HG03342 (cell line): ENCODE measurements around the gene KLHL1.
"Not testable (repeated sequence)": the region's sequence is repeated elsewhere in the genome, so short reads cannot be mapped to it uniquely, and the experiment has no call there.

Source experiments
- ATAC-seq: cut with Tn5 transposase; IDR thresholded peaks from one replicate; pipeline ENCODE4 v1.9.1; 2021; ENCODE audit warnings: mild to moderate bottlenecking, moderate library complexity; ENCODE audit not compliant: unreplicated experiment

KLHL1 gene, protein sequence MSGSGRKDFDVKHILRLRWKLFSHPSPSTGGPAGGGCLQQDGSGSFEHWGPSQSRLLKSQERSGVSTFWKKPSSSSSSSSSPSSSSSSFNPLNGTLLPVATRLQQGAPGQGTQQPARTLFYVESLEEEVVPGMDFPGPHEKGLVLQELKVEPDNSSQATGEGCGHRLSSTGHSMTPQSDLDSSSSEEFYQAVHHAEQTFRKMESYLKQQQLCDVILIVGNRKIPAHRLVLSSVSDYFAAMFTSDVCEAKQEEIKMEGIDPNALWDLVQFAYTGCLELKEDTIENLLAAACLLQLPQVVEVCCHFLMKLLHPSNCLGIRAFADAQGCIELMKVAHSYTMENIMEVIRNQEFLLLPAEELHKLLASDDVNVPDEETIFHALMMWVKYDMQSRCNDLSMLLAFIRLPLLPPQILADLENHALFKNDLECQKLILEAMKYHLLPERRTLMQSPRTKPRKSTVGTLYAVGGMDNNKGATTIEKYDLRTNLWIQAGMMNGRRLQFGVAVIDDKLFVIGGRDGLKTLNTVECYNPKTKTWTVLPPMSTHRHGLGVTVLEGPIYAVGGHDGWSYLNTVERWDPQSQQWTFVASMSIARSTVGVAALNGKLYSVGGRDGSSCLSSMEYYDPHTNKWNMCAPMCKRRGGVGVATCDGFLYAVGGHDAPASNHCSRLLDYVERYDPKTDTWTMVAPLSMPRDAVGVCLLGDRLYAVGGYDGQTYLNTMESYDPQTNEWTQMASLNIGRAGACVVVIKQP

DNA sequence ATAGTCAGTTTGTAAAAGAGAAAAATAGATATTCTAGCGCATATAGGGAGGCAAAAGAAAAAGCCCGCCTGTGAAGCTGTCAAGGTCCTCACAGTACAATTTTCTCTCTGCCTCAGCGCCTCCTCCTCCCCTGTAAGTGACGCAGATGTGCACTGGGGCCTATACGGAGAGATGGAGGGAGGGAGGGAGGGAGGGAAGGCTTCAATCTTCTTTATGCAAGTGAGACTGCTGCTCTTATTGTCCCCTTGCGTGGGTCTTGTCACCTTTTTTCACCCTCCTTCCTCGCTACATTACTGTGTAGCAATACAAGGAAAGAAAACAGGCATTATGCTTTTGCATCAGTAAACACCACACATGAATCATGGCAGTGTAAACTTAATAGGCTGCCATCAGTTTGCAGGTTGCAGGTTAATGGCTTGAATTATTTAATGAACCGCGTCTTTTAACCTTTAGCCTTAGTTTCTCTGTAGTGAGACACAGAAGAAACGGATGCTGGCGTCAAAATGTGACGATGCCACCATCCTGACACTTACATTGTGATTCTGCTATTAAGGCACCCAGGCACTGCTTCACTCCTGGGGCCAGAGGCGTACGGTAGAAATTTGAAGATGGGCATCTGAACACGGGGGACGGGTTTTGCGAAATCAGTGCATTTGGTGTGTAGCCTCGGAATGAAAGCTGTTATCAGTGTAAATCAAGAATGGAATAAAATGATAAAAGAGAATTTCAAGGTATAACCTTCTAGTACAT lies at the start of gene KLHL1:
TSS of gene KLHL1 (minus strand) at position 97 of the 750 bp plus-strand sequence. CDS start 753 bp downstream, outside the sequence.
- no peak for ATAC-seq

DNA sequence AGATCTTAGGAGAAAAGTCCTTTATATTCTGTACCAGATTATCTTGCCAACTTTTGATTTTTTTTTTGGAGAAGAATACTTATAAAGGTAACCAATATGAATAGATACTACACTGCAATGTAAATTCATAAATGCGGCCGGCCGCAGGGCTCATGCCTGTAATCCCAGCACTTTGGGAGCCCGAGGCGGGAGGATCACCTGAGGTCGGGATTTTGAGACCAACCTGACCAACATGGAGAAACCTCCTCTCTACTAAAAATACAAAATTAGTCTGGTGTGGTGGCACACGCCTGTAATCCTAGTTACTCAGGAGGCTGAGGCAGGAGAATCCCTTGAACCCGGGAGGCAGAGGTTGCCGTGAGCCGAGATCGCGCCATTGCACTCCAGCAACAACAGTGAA lies 34.4 kb upstream of the KLHL1 start:
- ATAC-seq, result not testable (repeated sequence)

DNA sequence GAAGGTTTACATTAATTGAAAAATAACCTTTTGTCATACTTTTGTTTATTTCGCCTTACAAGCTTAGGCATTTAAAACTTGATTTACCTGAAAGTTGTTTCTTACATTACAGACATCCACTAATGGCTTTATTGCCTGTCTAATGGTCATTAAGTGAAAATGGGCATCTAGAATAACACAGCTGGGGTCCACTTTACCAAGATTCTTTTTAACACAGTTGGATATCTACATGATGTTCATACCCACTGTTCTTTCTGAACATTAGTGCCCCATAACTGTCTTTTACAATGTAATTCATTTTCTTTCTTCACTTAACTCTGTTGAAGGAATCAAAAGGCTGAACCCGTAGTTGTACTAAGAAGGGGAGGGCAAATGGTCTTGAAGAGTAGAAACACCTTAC lies 19.8 kb upstream of the KLHL1 start:
- no peak for ATAC-seq

DNA sequence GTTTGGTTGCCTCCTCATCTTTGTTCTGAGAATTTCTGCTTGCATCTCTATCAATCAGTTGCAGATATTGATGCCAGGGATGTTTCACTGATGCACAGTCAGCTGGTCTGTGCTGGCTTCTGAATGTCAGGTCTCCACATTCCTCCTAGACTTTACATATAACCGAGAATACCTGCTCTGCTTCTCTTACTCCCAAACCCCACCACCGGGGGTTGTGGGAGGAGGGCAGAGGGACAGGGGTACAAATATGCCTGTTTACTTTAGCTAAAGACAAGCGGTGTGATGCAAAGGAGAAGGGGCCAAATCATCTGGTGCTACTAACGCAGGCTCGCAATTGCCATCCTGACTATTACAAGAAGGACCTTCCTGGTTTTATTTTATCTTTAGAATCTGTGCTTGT lies 17.4 kb upstream of the KLHL1 start:
- no peak for ATAC-seq

DNA sequence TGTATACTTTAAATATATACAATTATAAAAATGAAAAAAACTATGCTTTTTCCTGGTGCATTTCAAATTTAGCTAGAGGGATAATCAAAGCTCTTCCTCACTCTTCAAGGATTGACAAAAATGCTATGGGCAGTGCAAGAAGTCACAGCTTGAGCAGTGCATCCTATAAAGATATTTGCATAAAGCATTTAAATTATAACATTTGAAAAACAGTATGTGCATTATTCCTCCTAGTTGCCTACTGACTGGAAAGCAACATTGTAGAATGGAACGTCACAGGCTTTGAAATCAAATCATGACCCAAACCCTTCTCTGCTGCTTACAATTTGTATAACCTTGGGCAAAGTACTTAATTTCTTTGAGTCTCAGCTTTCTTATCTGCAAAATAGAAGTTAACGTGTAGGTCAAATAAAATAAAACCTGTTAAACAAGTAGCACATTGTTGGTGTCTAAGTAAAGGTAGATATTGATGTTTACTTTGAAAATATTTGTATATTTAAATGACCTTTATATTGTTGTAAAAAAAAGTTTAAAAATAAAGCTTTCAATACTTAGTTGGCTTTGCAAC lies 9.2 kb upstream of the KLHL1 start:
- no peak for ATAC-seq

DNA sequence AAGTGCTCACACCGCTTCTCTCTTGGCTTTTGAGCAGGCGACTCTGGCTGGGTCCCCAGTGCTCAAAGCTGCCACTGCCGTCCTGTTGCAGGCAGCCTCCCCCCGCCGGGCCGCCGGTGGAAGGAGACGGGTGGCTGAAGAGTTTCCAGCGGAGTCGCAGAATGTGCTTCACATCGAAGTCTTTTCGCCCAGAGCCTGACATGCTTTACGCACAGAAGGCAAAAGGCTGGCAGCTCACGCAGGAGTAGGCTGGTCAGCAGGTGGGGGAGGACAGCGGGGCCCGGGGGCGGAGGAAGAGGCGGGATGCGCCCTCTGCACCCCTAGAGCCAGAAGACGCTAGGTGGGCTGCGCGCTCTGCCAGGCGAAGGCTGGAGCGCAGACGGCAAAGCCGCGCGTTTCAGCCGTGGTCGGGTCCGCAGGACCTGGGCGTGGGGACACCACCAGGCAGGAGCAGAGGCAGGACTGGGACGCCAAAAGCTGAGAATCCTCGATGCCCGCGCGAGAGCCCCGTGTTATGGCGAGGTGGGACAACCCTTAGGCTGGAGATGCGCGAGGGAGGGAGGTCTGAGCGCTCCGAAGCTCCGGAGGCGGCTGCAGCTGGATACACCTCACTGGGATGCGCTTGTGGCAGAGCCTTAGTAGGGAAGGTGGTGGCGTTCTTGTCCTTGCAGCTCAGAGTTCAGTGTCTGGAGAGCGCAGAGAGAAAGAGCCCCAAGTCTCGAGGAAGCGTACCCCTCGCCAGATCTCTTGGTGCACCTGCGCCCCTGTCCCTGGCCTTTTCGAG lies 562 bp downstream of the KLHL1 start, which contains the start of gene ATXN8OS:
TSS of gene ATXN8OS (plus strand) at position 329 of the 784 bp plus-strand sequence.
- ATAC-seq, result no peak

DNA sequence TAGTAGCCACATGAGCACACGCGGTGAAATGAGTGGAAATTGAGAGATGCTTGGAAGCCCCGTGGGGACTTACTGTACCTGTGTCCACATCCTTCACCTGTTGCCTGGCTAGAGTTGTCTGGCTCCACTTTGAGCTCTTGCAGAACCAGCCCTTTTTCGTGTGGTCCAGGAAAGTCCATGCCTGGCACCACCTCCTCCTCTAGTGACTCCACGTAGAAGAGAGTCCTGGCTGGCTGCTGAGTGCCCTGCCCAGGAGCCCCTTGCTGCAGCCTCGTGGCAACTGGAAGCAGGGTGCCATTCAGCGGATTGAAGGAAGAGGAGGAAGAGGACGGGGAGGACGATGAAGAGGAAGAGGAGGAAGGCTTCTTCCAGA lies 1.1 kb downstream of the KLHL1 start:
- ATAC-seq, result no peak

DNA sequence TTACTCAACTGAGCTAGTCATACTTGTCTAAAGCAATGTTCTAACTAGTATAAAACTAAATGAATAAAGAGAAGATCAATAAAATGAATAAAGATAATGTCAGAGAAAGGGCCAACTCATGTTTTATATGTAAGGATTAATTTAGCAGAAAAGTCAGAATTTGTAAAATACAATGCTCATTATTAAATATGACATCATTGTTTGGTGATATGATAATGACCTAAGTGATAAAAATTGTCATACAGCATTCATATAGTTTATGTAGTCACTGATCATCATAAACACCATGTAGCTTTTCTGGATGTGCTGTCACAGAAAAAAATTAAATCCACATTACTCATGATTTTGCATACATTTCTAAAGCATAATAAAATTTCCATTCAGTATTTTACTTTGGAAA lies 3.8 kb downstream of the KLHL1 start:
- no peak for ATAC-seq

DNA sequence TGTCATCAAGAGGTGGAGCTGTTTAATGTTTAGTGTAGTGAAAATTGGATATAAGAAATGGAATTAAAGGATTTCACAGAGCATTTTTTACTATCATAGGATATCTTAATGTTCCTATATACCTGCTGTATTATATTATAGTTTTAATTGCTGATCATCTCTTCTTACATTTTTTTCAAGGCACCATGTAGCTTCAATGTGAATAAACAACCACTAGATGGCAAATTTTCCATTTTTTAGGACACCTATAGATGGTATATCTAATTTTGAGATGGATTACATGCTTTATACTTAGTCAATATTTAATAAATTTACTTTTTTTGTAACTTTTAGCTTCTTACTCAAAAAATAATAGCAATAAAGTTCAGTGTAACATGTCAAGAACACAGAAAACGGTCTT lies 9.6 kb downstream of the KLHL1 start:
- ATAC-seq, result peak; percentile 59

DNA sequence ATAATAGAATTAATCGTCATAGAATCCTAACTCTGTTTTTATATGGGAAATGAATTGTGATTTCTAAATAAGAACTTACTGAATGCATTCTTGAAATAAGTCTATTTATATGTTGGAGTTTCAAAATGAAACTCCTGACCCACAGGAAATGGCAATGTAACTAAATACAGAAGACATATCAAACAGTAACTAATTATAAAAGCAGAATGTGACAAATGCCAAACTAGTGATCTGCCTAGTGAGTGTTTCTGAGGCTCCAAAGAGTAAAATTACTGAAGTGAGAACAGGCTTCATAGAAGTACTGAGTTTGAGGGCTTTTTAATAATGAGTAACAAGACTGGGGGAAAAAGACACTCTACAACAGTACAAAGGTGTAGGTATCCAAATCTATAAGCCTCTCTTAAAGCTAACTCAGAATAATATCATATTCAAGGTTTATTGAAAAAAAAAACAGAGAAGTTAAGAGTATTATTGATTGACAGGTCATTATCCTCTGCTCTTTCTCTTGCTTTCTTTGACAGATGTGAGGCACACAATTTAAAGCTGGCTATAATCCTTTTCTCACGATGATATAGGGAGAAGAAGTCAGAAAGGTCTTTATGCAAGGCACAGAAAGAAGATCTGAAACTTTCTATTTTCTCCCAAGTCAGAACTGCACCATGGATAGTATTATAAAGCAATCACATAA lies 18.1 kb downstream of the KLHL1 start:
- peak; percentile 66 for ATAC-seq

DNA sequence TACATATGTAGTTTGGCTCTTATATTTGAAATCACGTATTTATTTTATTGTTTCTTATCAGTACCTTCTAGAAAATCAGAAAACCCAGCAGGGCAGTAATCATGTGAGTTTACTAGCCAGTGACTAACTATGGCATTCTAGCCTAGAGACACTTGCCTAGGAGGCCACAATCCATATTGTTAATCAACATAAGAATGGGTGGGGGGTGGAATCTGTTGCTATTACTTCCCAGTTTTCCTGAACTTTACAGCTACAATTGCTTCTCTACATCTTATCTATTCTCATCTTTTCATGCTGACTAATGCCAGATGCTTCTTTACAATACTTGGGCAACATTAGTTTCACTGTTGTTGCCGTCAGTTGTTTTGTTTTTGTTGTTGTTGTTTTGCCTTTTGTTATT lies 19.3 kb downstream of the KLHL1 start:
- ATAC-seq, result no peak

DNA sequence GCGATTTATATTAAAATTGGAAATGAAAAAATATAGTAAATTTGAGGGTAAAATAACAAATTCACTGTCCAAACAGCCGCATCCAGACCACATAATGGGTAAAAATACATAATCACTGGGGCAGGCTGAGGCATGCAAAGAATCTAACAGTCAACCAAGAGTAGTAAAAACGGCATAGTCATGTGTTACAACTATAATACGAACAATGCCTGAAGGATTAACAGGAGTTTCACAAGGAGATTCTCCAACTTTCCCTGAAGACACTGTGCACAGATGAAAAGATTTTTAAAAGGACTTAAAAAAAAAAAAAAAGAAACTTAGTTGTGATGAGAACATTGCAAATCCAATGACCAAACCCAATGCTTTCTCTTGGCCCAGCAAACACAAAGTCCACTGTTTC lies 21.0 kb downstream of the KLHL1 start:
- no peak for ATAC-seq

DNA sequence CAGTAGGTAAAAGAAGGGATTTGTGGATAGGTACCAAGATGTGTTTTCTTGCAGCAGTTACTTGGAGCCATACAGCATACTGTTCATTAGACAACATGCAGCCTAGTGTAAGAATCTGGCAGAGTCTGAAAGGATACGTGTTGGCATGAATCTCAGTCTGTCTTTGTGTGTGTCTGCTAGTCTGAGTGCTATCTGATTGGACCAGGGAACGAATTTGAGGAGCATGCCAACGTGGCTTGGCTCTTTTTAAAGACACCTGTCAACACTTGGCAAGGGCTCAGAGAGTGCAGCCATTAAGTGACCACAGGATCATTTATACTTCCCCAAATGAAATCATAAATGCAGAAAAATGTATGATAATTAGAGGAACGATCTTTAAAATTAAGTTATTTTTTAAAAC lies 28.2 kb downstream of the KLHL1 start:
- no peak for ATAC-seq

DNA sequence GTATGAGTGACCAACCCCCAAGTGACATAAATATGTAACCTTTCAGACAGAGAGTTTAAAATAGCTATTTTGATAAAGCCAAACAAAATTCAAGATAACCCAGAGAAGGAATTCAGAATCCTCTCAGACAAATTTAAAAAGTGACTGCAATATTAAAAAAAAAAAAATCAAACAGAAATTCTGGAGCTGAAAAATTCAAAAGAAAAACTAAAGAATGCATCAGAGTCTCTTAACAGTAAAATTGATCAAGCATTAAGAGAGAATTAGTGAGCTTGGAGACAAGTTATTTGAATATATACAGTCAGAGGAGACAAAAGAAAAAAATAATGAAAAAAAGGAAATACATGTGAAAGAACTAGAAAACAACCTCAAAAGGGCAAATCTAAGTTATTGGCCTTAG lies 53.7 kb downstream of the KLHL1 start:
- no peak for ATAC-seq

DNA sequence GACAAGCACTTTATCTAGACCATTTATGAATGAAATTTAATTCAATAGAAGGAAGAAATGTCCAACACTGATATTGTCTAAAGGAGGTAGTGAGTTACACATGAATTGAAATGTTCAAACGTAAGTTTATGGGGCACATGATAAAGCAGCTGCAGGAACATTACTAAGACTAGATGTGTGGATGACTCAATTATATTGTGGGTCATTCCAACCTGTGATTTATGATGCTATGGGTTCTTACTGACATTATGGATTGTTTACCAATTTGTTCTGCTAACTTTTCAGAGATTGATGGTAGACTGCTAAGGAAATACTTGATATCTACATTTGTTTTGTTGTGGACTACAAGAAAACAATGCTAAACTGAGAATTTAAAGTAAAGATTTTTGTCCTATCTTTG lies 56.7 kb downstream of the KLHL1 start:
- no peak for ATAC-seq

DNA sequence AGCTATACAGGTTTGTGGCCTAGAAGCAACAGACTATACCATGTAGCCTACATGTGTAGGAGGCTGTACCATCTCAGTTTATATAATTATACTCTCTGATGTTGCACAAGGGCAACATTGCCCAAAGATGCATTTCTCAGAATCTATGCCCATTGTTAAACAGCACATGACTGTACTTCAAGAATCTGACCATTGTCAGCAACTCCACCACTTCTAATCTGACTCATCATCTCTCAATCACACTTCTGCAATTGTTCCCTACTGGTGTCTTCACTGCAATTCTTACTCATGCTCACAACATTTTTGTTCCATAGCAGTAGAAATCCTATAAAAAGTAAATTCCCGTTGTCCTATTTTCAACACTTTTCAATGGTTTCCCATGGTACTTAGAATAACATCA lies 64.6 kb downstream of the KLHL1 start:
- ATAC-seq, result peak; percentile 78

DNA sequence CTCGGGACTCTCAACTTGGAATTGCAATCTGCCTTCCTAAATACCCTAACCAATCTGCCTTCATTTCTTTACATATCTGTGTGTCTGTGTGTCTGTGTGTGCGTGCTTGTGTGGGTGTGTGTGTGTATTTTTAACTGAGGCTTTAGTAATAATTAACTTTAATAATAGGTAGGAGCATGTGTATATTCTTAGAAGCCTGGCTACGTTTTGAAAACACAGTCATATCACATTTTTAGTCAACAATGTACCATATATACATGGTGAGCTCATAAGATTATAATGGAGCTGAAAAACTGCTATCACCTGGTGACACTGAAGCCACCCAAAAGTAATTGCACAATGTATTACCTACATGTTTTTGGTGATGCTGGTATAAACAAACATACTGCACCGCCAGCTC lies 66.1 kb downstream of the KLHL1 start:
- peak; percentile 62 for ATAC-seq

DNA sequence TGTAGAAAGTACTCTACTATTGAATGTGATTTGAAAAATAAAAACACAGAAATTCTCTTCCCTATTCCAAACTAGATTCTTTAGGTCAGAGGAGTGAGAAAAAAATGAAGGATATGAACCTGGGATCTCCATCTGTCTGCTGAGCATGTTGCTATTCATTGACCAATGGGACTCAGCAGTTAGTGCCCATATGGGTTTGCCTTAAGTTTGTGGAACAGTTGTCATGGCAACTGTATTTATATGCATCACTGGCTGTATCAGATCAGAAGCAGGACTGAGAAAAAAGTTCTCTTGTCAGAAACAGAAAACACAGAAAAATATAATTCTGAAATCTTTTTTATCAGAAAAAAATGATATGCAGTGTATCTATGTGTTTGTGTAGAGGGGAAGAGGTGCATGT lies 74.0 kb downstream of the KLHL1 start:
- ATAC-seq, result no peak

DNA sequence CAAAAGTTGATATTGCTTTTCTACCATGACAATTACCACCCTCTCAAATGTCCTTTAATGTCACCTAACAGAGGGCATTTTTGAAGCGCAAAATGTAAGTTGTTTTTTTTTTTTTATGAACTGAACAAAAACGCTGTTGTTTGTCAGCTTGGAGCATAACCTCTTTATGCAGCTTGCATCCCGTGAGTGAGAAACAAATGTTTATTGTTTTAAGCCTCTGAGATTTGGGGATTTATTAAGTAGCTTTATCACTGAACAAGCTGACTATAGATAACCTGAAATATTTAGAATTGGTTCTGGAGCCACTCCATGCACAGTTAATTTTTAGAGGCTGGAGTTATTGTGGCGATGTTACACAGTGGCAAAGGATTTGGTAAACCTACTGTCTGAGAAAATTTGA lies 80.7 kb downstream of the KLHL1 start:
- no peak for ATAC-seq

DNA sequence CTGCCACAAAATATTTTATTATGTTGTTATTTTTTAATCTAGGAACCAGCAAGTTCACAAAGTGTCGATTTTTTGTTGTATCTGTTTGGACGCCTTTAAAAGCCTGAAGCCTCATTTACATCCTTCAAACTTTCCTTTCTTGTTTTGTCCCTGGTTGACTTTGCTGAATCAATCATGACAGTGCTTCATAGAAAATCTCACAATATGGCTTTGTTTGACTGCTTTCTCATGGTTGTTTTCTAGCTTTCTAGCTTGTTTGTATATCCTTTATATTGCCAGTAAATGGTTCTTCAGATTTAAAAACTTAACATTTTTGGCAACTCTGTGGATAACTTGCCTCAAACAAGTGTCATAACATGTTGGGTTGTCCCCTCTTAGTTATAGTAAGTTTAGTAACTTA lies 84.7 kb downstream of the KLHL1 start:
- ATAC-seq, result no peak
